ENCODE data around the gene ZNF385B.
"Not testable (repeated sequence)": the region's sequence is repeated elsewhere in the genome, so short reads cannot be mapped to it uniquely, and the experiment has no call there.

ZNF385B gene

GRCh38 chr2:179636100-179636980 is 225.1 kb downstream of the ZNF385B start:
- no peaks in the 10 kb centered on the region for H3K27me3 ChIP-seq (ENCODE audit: insufficient read depth, low read depth, severe bottlenecking)
- no peaks in the 10 kb centered on the region for H3K9me3 ChIP-seq (ENCODE audit: severe bottlenecking)
- H3K36me3 ChIP-seq = no peaks in the 10 kb centered on the region
- no peak for TF ChIP-seq CTCF (IDR thresholded peaks at IDR 0.05; ENCODE audit: low read depth, low read length)
- H3K27ac ChIP-seq = no peak overlapping the region
- DNase-seq = no peak
- no peak overlapping the region for H3K4me3 ChIP-seq (ENCODE audit: low read depth, low read length)

- not testable (repeated sequence) for H3K27ac ChIP-seq; H3K27me3 ChIP-seq (ENCODE audit: insufficient read depth, low read depth, severe bottlenecking); H3K9me3 ChIP-seq (ENCODE audit: severe bottlenecking); DNase-seq; H3K36me3 ChIP-seq; H3K4me3 ChIP-seq (ENCODE audit: low read depth, low read length)
Measured at GRCh38 chr2:179631769-179632385, 229.5 kb downstream of the ZNF385B start.

GRCh38 chr2:179629776-179630175 is 231.6 kb downstream of the ZNF385B start:
- not testable (repeated sequence) for H3K36me3 ChIP-seq; H3K27ac ChIP-seq; H3K27me3 ChIP-seq (ENCODE audit: insufficient read depth, low read depth, severe bottlenecking); H3K9me3 ChIP-seq (ENCODE audit: severe bottlenecking); H3K4me3 ChIP-seq (ENCODE audit: low read depth, low read length); DNase-seq

- TF ChIP-seq CTCF (IDR thresholded peaks at IDR 0.05; ENCODE audit: low read depth, low read length) = no peak
- no peak for DNase-seq
- H3K36me3 ChIP-seq = no peaks in the 10 kb centered on the region
- no peak overlapping the region for H3K27ac ChIP-seq
- no peaks in the 10 kb centered on the region for H3K9me3 ChIP-seq (ENCODE audit: severe bottlenecking)
- no peak overlapping the region for H3K4me3 ChIP-seq (ENCODE audit: low read depth, low read length)
- H3K27me3 ChIP-seq (ENCODE audit: insufficient read depth, low read depth, severe bottlenecking) = no peaks in the 10 kb centered on the region
Measured at GRCh38 chr2:179626261-179626660, 235.2 kb downstream of the ZNF385B start.

GRCh38 chr2:179622635-179623300 is 238.6 kb downstream of the ZNF385B start:
- Histone ChIP-seq H3K36me3 (no peaks in the 10 kb centered on the region), H3K27me3 (ENCODE audit: insufficient read depth, low read depth, severe bottlenecking) (no peaks in the 10 kb centered on the region), H3K27ac (no peak overlapping the region), H3K4me3 (ENCODE audit: low read depth, low read length) (no peak overlapping the region), H3K9me3 (ENCODE audit: severe bottlenecking) (no peaks in the 10 kb centered on the region)
- TF ChIP-seq CTCF (IDR thresholded peaks at IDR 0.05; ENCODE audit: low read depth, low read length) = no peak
- no peak for DNase-seq

- DNase-seq = no peak
- no peaks in the 10 kb centered on the region for H3K36me3 ChIP-seq
- no peaks in the 10 kb centered on the region for H3K27me3 ChIP-seq (ENCODE audit: insufficient read depth, low read depth, severe bottlenecking)
- no peak overlapping the region for H3K27ac ChIP-seq
- no peaks in the 10 kb centered on the region for H3K9me3 ChIP-seq (ENCODE audit: severe bottlenecking)
- no peak overlapping the region for H3K4me3 ChIP-seq (ENCODE audit: low read depth, low read length)
- no peak for TF ChIP-seq CTCF (IDR thresholded peaks at IDR 0.05; ENCODE audit: low read depth, low read length)
Measured at GRCh38 chr2:179622112-179622511, 239.3 kb downstream of the ZNF385B start.

Measured in WERI-Rb-1 (cell line).